Esophagus (tissue), 2 donors: Measurements from ENCODE around the gene IRAK1BP1. TPM values are rescaled to one million over a fixed set of nuclear protein-coding genes. Genes with fewer than 3 reads are reported as not detected.
A peak's percentile ranks its signal among the peaks of the same experiment; 100 is the strongest.

Source experiments
- H3K27ac ChIP-seq, 2 donors: one replicate each; pipeline ENCODE4 v1.5.1; 2013; ENCODE audit warnings: low read depth in 2 of 2, mild to moderate bottlenecking in 2 of 2, inconsistent platforms in 1 of 2, low read length in 1 of 2, moderate library complexity in 1 of 2
- H3K27me3 ChIP-seq, 2 donors: one replicate each; pipeline ENCODE4 v1.6.1; 2013; ENCODE audit warnings: low read length in 2 of 2, control low read depth in 1 of 2, mild to moderate bottlenecking in 1 of 2; ENCODE audit not compliant: insufficient read depth in 2 of 2, control insufficient read depth in 1 of 2
- H3K36me3 ChIP-seq, 2 donors: one replicate each; pipeline ENCODE4 v1.6.1; 2013; ENCODE audit warnings: low read length in 1 of 2; ENCODE audit not compliant: control insufficient read depth in 2 of 2, insufficient read depth in 2 of 2
- H3K4me1 ChIP-seq, 2 donors: one replicate each; pipeline ENCODE4 v1.6.1; 2013; ENCODE audit warnings: low read length in 1 of 2; ENCODE audit not compliant: control insufficient read depth in 2 of 2, insufficient read depth in 2 of 2
- H3K4me3 ChIP-seq, 2 donors: one replicate each; pipeline ENCODE4 v1.5.1; 2013; ENCODE audit warnings: low read length in 2 of 2, mild to moderate bottlenecking in 2 of 2, low read depth in 1 of 2, moderate library complexity in 1 of 2
- H3K9me3 ChIP-seq, 2 donors: one replicate each; pipeline ENCODE4 v1.6.1; 2013; ENCODE audit warnings: mild to moderate bottlenecking in 2 of 2, low read depth in 1 of 2, low read length in 1 of 2, moderate library complexity in 1 of 2; ENCODE audit not compliant: control insufficient read depth in 2 of 2, insufficient read depth in 1 of 2
- WGBS, 2 donors: extraction: QIAGEN DNeasy Blood & Tissue Kit; methylation state at CpG; one replicate each; pipeline ENCODE4 v1.1.7; 2013; 5-methylcytosine and 5-hydroxymethylcytosine counted together
- polyA plus RNA-seq, 2 donors: library from polyadenylated mRNA; stranded (reverse); fragments of 200-250 nt; gene quantifications; one replicate each; pipeline ENCODE4 v1.2.3, GENCODE V29; 2013
- donor health status: healthy with polysubstance abuse.
- donor health status: Bipolar disorder and iron deficiency.

The IRAK1BP1 gene, protein sequence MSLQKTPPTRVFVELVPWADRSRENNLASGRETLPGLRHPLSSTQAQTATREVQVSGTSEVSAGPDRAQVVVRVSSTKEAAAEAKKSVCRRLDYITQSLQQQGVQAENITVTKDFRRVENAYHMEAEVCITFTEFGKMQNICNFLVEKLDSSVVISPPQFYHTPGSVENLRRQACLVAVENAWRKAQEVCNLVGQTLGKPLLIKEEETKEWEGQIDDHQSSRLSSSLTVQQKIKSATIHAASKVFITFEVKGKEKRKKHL
- 1 to 10 TPM in 1 of 2 donors, under 1 TPM in 1; 0.69 to 1.9 TPM for polyA plus RNA-seq

DNA sequence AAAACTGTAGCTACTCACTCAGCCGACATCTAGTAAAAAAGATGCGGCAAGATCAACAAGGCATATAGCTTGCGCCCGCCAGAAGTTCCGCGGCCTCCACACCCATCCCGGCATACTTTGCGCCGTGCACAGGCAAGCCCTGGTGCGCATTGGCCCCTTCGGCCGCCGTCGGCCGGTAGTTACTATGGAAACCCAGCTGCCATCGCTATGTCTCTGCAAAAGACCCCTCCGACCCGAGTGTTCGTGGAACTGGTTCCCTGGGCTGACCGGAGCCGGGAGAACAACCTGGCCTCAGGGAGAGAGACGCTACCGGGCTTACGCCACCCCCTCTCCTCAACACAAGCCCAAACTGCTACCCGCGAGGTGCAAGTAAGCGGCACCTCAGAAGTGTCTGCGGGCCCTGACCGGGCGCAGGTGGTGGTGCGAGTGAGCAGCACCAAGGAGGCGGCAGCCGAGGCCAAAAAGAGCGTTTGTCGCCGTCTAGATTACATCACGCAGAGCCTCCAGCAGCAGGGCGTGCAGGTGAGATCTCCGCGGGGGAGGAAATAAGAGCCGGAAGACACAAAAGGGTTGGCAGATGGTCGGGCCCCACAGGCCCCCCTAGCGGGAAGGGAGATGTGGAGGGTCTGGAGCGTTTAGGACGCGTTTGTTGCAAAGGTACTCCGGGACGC lies at the start of gene IRAK1BP1:
Gene IRAK1BP1 (plus strand): TSS at position 182 of the 671 bp plus-strand sequence. CDS start 26 bp downstream, at position 208.
- peak within 1 kb of the TSS in 1 of 2 donors; percentile 51 for H3K27ac ChIP-seq
- H3K36me3 ChIP-seq, result no peaks in the 10 kb centered on the region
- no peaks in the 10 kb centered on the region for H3K4me1 ChIP-seq
- 0 to 1% methylated on average over 48 of the region's 48 CpGs for WGBS, 2 donors
- H3K27me3 ChIP-seq, result no peaks in the 10 kb centered on the region
- H3K4me3 ChIP-seq, result peak within 1 kb of the TSS; percentile 84 to 96
- no peaks in the 10 kb centered on the region for H3K9me3 ChIP-seq

DNA sequence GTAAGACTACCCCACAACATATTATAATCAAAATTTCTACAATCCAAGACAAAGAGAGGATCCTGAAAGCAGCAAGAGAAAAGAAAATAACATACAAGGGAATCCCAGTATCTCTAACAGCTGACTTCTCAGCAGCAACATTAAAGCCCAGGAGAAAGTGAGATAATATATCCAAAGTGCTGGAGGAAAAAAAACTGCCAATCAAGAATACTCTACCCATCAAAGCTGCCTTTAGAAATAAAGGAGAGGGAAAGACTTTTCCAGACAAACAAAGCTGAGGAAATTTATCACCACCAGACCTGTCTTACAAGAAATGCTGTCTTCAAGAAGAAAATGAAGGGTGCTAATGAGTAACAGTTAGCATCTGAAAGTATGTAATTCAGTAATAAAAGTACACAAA lies 43.3 kb upstream of the IRAK1BP1 start:
- Histone ChIP-seq H3K27me3 (no peaks in the 10 kb centered on the region), H3K9me3 (peaks cover 0 to 2% of the 10 kb centered on the region in 2 donors), H3K27ac (no peak overlapping the region)

DNA sequence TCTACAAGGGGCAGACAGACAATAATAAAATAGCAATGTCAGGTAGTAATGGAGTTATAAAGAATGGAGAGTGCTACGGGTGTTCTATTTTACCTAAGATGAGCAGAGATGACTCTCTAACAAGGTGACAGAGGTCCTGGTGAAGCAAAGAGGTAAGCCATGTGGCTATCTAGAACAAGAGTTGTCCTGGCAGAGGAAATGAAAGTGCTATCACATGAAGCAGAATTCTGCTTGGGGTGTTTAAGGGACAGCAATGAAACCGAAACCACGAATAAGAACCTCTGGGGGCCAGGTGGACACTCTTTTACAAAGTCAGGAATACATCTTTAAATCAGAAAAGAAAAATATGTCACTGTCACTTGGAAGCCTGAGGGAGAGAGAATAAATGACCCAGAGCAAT lies 37.9 kb upstream of the IRAK1BP1 start:
- H3K27me3 ChIP-seq, result no peaks in the 10 kb centered on the region
- H3K4me3 ChIP-seq, result no peak overlapping the region
- no peaks in the 10 kb centered on the region for H3K4me1 ChIP-seq
- 88 to 89% methylated on average over 3 of the region's 3 CpGs for WGBS, 2 donors
- no peaks in the 10 kb centered on the region for H3K36me3 ChIP-seq
- no peak overlapping the region for H3K27ac ChIP-seq
- H3K9me3 ChIP-seq, result no peaks in the 10 kb centered on the region

More for the DNA sequence above, 43.3 kb upstream of the IRAK1BP1 start:
- H3K4me3 ChIP-seq, result no peak overlapping the region
- H3K4me1 ChIP-seq, result no peaks in the 10 kb centered on the region
- H3K36me3 ChIP-seq, result no peaks in the 10 kb centered on the region

DNA sequence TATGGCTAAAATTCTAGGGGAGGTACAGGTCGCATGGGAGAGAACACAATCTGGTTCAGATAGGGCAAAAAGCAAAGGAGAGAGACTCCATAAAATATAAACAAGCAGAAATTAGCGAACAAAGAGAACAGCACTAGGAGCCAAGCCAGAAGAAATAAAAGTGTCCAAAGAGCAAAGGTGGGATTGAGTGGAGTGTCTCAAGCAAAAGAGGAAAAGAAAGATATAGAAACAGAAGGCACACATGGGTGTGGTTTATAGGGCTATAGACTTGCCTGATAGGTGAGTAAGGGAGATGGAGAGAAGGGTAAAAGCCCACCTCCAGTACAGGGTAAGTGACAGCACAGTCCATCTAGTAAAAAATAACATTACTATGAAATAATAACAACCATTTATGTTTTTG lies 36.5 kb upstream of the IRAK1BP1 start:
- WGBS, 2 donors, result 73 to 81% methylated on average over 2 of the region's 2 CpGs
- no peak overlapping the region for H3K4me3 ChIP-seq
- no peaks in the 10 kb centered on the region for H3K27me3 ChIP-seq
- no peaks in the 10 kb centered on the region for H3K4me1 ChIP-seq
- no peaks in the 10 kb centered on the region for H3K36me3 ChIP-seq
- no peaks in the 10 kb centered on the region for H3K9me3 ChIP-seq
- H3K27ac ChIP-seq, result no peak overlapping the region

DNA sequence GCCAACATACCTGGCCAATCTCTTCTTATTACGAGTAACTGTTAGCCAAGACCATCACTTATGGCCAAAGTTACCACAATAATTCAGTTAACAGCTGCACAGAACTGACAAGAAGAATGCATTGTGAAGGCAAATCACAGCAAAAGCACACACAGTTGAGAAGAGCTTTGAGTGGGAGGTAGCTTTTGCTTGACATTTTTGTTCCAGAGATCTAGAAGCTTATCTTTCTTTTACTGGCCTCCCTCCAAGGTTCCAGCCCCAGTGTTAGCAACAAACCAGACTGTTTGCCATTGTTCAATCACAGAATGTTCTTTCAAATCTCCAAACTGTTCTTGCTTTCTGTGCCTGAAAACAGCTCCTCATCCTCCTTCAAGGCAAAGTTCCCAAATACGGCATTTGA lies 35.9 kb upstream of the IRAK1BP1 start:
- no peaks in the 10 kb centered on the region for H3K36me3 ChIP-seq
- no peaks in the 10 kb centered on the region for H3K9me3 ChIP-seq
- 65 to 80% methylated on average over 2 of the region's 2 CpGs for WGBS, 2 donors
- no peak overlapping the region for H3K27ac ChIP-seq
- no peaks in the 10 kb centered on the region for H3K27me3 ChIP-seq
- no peaks in the 10 kb centered on the region for H3K4me1 ChIP-seq
- H3K4me3 ChIP-seq, result no peak overlapping the region

DNA sequence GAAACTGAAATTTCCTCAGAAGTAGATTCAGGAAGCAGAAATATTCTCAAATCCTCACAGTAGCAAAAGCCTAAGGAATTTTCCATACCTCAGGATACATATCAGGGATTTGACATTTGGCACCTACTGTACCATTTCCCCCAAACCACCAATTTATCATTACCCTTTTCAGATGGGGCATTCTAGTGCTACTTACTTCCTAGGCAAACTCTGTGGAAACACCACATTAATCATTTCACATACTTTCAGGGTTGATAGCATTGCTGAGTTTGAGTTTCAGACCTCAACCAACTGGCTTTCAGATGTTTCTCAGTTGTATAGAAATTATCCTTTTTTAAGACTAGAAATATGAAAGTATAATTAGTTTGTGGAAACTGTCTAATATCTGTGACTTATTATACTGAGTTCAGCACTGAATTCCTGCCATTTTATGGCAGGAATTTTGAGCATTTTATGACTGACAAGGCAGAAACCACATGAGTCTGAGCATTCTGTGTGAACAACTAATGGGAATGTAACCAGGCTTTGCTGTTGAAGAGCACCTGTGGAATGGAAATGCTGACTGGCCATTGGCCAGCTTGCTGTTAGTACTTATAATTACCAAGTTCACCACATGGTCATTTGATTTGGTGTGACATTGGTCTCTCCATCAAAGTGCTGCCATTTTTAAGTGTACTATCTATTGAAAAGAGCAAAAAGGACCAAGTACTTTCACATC lies 35.1 kb upstream of the IRAK1BP1 start:
- H3K27me3 ChIP-seq, result no peaks in the 10 kb centered on the region
- H3K27ac ChIP-seq, result no peak overlapping the region
- no peaks in the 10 kb centered on the region for H3K36me3 ChIP-seq

DNA sequence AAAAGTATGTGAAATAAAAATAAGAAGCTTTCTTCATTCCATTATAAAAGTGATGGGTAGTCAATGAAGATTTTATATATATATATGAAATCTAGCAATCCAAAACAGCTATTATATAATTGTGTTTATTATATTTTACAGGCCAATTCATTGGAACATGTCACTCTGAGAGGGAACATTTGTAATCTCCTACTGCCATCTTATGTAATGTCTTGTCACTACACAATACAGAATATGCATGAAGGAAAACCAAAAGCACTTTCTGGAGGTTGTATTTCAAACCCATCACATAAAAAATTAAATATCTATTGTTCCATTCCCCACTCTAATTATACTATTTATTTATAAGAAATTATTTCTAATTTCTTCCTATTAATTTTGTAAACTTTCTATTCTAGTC lies 31.5 kb upstream of the IRAK1BP1 start:
- H3K4me1 ChIP-seq, result no peaks in the 10 kb centered on the region
- no peaks in the 10 kb centered on the region for H3K36me3 ChIP-seq
- H3K27me3 ChIP-seq, result no peaks in the 10 kb centered on the region
- no peaks in the 10 kb centered on the region for H3K9me3 ChIP-seq
- no peak overlapping the region for H3K27ac ChIP-seq
- H3K4me3 ChIP-seq, result no peak overlapping the region

More for the DNA sequence above, 35.1 kb upstream of the IRAK1BP1 start:
- H3K9me3 ChIP-seq, result no peaks in the 10 kb centered on the region
- no peaks in the 10 kb centered on the region for H3K4me1 ChIP-seq
- H3K4me3 ChIP-seq, result no peak overlapping the region

DNA sequence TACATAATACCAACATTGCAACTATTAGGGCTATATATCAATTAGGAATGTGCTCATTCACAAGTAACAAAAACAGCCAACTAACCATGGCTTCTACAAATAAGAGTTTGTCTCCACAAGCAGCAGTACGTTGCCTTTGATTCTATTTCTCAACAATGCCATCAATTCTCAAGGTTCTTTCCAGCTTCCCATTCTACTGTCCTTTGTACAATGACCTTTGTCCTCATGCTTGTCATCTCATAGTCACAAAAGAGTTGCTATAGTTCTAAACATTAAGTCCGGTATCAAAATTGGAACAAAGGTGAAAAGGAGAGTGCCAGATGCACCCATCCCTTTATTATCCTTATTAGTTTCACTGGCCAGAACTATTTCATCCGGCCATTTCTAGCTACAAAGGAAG lies 30.8 kb upstream of the IRAK1BP1 start:
- H3K36me3 ChIP-seq, result no peaks in the 10 kb centered on the region
- 68 to 70% methylated on average over 3 of the region's 3 CpGs for WGBS, 2 donors
- no peaks in the 10 kb centered on the region for H3K27me3 ChIP-seq
- no peak overlapping the region for H3K27ac ChIP-seq
- H3K9me3 ChIP-seq, result no peaks in the 10 kb centered on the region
- no peaks in the 10 kb centered on the region for H3K4me1 ChIP-seq
- H3K4me3 ChIP-seq, result no peak overlapping the region

DNA sequence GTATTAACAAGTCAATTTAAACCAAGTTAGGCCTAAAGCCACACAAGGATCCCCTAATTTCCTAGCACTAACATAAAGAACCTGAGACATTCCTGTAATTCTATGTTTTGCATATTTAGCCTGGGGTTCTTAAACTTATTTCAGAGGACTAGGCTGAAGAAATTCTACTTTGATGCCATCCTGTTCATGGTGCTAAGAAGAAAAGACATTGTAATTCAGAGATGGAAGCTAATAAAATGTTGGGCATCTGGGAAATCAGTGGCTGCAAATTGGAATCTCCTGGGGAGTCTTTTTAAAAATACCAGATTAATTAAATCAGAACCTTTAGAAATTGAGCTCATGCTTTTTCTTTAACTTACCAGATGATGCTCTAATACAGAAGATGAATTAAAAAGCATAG lies 26.2 kb upstream of the IRAK1BP1 start:
- no peaks in the 10 kb centered on the region for H3K27me3 ChIP-seq

More for the DNA sequence above, 26.2 kb upstream of the IRAK1BP1 start:
- Histone ChIP-seq H3K4me1 (no peaks in the 10 kb centered on the region), H3K27ac (no peak overlapping the region), H3K36me3 (no peaks in the 10 kb centered on the region), H3K9me3 (no peaks in the 10 kb centered on the region), H3K4me3 (no peak overlapping the region)
